LNCaP clone FGC (cell line): ENCODE measurements around the gene SORT1.
"Not testable (repeated sequence)": the region's sequence is repeated elsewhere in the genome, so short reads cannot be mapped to it uniquely, and the experiment has no call there.

Experiments used
- DNase-seq: peaks from one replicate; pipeline ENCODE4 v3.0.0-alpha.2; 2011; ENCODE audit warnings: low read depth
- H3K4me3 ChIP-seq: 2 replicates; pipeline ENCODE4 v1.5.1; 2011; ENCODE audit warnings: mild to moderate bottlenecking, low read depth, low read length, control low read depth
- CTCF ChIP-seq: IDR thresholded peaks from 2 replicates; pipeline ENCODE4 v1.5.1; 2012; ENCODE audit warnings: mild to moderate bottlenecking; ENCODE audit not compliant: control insufficient read depth, insufficient read depth; ENCODE audit errors: extremely low read depth

Gene SORT1

GRCh38 chr1:109397581-109398342, at the start of gene SORT1:
TSS of gene SORT1 (minus strand) at chr1:109397918. CDS start at chr1:109397892, 26 bp downstream.
- peak within 1 kb of the TSS; percentile 58 for H3K4me3 ChIP-seq
- peak; percentile 22 for DNase-seq
- TF ChIP-seq CTCF = no peak

DNA sequence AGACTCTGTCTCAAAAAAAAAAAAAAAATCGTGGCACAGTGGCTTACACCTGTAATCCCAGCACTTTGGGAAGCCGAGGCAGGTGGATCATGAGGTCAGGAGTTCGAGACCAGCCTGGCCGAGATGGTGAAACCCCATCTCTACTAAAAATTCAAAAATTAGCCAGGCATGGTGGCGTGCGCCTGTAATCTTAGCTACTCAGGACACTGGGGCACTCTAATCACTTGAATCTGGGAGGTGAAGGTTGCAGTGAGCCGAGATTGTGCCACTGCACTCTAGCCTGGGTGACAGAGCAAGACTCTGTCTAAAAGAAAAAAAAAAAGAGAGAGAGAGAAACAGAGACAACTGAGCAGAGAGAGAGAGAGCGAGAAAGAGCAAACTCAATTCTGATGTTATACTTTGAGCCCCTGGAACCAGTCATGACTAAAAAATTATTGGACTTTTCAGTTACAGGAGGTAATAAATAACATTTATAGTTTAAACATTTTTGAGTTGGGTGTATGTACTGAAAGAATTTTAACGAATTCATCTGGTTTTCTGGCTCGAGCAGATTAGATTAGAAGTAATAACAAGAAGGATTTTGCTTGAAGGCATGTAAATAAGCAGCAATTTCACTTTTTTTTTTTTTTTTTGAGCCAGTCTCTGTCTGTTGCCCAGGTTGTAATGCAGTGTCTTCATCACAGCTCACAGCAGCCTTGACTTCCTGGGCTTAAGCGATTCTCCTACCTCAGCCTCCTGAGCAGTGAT, 48.4 kb upstream of the SORT1 start:
- H3K4me3 ChIP-seq, DNase-seq: not testable (repeated sequence)

GRCh38 chr1:109444346-109444745, 46.6 kb upstream of the SORT1 start:
- DNase-seq = no peak
- no peak for TF ChIP-seq CTCF

DNA sequence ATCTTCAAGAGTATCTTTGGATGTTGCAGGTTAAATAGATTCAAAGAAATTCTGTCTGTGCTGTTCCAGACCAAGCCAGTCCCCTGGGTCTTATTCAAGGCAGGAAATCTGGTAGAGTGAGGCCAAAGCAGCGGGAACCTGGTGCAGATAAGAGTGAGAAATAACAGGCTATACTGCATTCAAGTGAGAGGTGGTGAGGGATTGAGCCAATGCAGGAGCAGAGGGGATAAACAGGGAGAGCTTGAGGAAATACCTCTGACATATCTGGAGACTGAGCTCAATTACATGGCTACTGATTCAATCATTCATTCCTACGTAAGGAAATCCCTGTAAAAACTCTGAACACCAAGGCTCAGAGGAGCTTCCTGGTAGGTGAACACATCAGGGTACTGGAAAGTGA, 45.8 kb upstream of the SORT1 start:
- no peak for TF ChIP-seq CTCF
- no peak overlapping the region for H3K4me3 ChIP-seq
- DNase-seq = no peak

More at GRCh38 chr1:109444346-109444745, 46.6 kb upstream of the SORT1 start:
- H3K4me3 ChIP-seq = no peak overlapping the region

DNA sequence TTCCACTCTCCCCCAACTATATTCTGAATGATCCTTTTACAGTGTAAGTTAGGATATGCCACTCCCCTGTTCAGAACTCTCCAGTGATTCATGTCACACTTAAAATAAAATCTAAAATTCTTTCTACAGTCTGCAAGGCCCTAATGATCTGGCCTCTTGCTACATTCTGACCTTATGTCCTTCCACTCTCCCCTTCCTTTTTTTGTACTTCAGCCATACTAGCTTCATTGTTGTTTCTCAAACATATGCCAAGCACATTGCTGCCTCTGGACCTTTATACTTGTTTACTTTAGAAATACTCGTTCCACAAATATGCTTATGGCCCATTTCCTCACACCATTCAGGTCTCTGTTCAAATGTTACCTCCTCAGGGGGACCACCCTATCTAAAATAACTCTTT, 43.4 kb upstream of the SORT1 start:
- TF ChIP-seq CTCF = no peak
- no peak overlapping the region for H3K4me3 ChIP-seq
- DNase-seq = no peak

DNA sequence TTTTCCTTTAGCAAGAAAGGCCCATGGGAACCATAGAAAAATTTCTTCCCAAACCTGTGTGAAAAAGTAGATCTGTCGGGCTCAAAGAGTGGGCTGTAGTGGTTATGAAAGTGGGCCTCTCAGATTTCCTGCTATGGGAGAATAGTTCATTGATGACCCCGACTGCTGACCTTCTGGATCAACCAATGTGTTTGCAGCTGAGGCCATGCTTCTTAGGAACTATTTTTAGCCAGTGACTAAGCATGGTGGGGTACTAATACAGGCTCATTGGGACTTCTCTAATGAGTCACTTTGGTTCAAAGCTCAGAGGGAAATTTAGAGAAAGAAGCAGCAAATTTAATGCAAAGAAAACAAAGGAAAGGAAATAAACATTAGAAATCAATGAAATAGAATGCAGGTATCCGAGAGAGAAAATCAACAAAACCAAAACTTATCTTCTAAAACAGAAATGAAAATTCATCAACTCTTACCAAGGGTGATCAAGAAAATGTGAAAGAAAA, 41.1 kb upstream of the SORT1 start:
- no peak for DNase-seq
- H3K4me3 ChIP-seq = no peak overlapping the region
- no peak for TF ChIP-seq CTCF

DNA sequence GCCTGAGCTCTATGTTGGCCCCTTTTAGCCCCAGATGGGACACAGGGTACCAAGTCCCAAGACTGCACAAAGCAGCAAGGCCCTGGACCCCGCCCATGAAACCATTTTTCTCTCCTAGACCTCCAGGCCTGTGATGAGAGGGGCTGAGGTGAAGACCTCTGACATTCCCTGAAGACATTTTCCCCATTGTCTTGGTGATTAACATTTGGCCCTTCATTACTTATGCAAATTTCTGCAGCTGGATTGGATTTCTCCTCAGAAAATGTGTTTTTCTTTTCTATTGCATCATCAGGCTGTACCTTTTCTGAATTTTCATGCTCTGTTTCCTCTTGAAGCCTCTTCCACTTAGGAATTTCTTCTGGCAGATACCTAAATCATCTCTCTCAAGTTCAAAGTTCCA, 36.8 kb upstream of the SORT1 start:
- no peak for TF ChIP-seq CTCF
- no peak overlapping the region for H3K4me3 ChIP-seq
- DNase-seq = no peak
